Pancreas (tissue), 10 donors: Measurements from ENCODE around the gene ATP9A. TPM values are rescaled to one million over a fixed set of nuclear protein-coding genes. Genes with fewer than 3 reads are reported as not detected.

Experiments
- ATAC-seq, 4 donors: fragments of 200-7000 bp; cut with Tn5 transposase; one replicate each; pipeline versions ENCODE4 v1.8.0 to v1.9.1; 2020; ENCODE audit warnings: mild to moderate bottlenecking in 4 of 4, moderate library complexity in 4 of 4
- DNase-seq, 6 donors: peaks; one replicate each; pipeline ENCODE4 v3.0.0-alpha.2; 2020
- FAIRE-seq: peaks from 2 replicates; lab custom pipeline; 2012; peaks lifted over from hg19 to GRCh38; lab: Jason Lieb, UNC
- H3K27ac ChIP-seq, 4 donors: fragments of 200-600 bp; sonication (generic); 1 replicate in 3 of 4; 2 replicates in 1 of 4; pipeline versions ENCODE4 v1.5.0 to v1.8.0; 2020
- H3K27me3 ChIP-seq, 4 donors: fragments of 200-600 bp; one replicate each; pipeline ENCODE4 v1.8.0; 2021
- H3K36me3 ChIP-seq, 3 donors: fragments of 200-600 bp; sonication (generic) in 1 of 3; one replicate each; pipeline versions ENCODE4 v1.5.0 to v1.8.0; 2020 to 2021
- H3K4me1 ChIP-seq, 3 donors: fragments of 200-600 bp; one replicate each; pipeline ENCODE4 v1.8.0; 2021
- H3K4me3 ChIP-seq, 4 donors: fragments of 200-600 bp; sonication (generic) in 2 of 4; one replicate each; pipeline versions ENCODE4 v1.5.0 to v1.8.0; 2020 to 2021
- H3K9me3 ChIP-seq, 4 donors: fragments of 200-600 bp; one replicate each; pipeline ENCODE4 v1.8.0; 2021
- WGBS, 2 donors: extraction: QIAGEN DNeasy Blood & Tissue Kit; methylation state at CpG; one replicate each; pipeline ENCODE4 v1.1.7; 2013; 5-methylcytosine and 5-hydroxymethylcytosine counted together
- intact Hi-C, 3 donors: fragments of 100-400 bp; cut with DNase I; formaldehyde crosslinking; loops; one replicate each; pipeline versions ENCODE4 v1.11.1 to v1.14.2; 2022
- polyA plus RNA-seq, 2 donors: library from polyadenylated mRNA; stranded (reverse); fragments of 200-250 nt; gene quantifications; one replicate each; pipeline ENCODE4 v1.2.3, GENCODE V29; 2013
- total RNA-seq, 6 donors: library from RNA; stranded (reverse); fragmentation: NEBNext Ultra II Directional in 4 of 6; extraction: Animal tissue kit (Norgen Biotek cat#: 25700) in 4 of 6; gene quantifications; one replicate each; pipeline versions ENCODE4 v1.2.1 to v1.2.4, GENCODE V29; 2021 to 2023
- TF ChIP-seq, protein P1 (sequence below), 4 donors: fragments of 200-600 bp; sonication (generic) in 3 of 4; IDR thresholded peaks; one replicate each; pipeline versions ENCODE4 v1.5.0 to v1.8.0; 2021; ENCODE audit warnings: antibody characterized with exemption in 4 of 4
- donor health status: healthy with polysubstance abuse.
- donor health status: DM: no; HTN: no; CAD: no; lungs with moderate emphysema.
- donor health status: DM: no; HTN: no; CAD: no.
- donor health status: control.
- donor health status: control.
- donor health status: Bipolar disorder and iron deficiency.
- donor health status: DM: yes; HTN: yes; CAD: no.
- donor health status: DM: no; HTN: no; CAD: no.
- donor health status: DM: no; HTN: no; CAD: no.
- donor health status: DM: yes; HTN: yes; CAD: no.

Gene ATP9A
- total and polyA plus RNA-seq, 8 donors: 5.8 to 41.0 (median 20.0) TPM

DNA sequence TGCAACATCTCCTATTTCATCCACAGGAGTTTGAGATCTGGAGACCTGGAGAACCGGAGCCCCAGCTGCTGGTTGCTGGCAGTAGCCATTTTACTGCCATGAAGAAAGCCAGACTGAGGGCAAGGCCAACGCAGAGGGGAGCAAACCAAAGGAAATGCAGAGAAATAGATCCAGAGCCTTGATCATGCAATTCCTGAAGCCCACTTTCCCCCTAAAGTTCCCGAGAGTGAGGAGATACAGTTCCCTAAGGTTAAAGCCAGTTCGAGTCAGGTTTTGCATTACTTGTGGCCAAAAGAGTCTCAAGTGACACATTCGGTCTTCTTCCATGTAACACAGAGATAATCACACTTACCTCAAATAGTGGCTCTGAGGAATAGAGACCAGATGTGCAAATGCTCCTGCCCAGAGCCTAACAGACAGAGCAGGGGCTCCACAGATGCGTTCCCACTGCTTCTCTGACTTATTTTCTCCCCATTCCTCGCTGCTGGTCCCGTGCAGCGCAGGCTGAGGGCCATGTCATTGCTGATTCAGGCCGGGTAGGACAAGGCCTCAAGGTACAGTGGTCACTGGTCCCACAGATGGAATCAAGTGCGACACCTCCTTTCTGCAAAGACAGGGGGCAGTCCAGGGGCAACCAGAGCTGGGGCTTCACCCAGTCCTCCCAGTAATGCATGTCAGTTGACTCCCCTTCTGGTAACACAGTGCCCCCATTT lies 190.6 kb downstream of the ATP9A start:
- Histone ChIP-seq H3K27me3 (no peaks in the 10 kb centered on the region), H3K4me1 (no peaks in the 10 kb centered on the region), H3K36me3 (no peaks in the 10 kb centered on the region), H3K4me3 (no peak overlapping the region), H3K27ac (no peak overlapping the region), H3K9me3 (no peaks in the 10 kb centered on the region)
- TF ChIP-seq, protein P1, sequence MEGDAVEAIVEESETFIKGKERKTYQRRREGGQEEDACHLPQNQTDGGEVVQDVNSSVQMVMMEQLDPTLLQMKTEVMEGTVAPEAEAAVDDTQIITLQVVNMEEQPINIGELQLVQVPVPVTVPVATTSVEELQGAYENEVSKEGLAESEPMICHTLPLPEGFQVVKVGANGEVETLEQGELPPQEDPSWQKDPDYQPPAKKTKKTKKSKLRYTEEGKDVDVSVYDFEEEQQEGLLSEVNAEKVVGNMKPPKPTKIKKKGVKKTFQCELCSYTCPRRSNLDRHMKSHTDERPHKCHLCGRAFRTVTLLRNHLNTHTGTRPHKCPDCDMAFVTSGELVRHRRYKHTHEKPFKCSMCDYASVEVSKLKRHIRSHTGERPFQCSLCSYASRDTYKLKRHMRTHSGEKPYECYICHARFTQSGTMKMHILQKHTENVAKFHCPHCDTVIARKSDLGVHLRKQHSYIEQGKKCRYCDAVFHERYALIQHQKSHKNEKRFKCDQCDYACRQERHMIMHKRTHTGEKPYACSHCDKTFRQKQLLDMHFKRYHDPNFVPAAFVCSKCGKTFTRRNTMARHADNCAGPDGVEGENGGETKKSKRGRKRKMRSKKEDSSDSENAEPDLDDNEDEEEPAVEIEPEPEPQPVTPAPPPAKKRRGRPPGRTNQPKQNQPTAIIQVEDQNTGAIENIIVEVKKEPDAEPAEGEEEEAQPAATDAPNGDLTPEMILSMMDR (IDR thresholded peaks at IDR 0.05): no peak
- ATAC-seq: no peak
- intact Hi-C loops: no loop called here
- DNase-seq: no peak
- 86 to 92% methylated on average over 11 of the region's 11 CpGs for WGBS, 2 donors
- no peak for FAIRE-seq

DNA sequence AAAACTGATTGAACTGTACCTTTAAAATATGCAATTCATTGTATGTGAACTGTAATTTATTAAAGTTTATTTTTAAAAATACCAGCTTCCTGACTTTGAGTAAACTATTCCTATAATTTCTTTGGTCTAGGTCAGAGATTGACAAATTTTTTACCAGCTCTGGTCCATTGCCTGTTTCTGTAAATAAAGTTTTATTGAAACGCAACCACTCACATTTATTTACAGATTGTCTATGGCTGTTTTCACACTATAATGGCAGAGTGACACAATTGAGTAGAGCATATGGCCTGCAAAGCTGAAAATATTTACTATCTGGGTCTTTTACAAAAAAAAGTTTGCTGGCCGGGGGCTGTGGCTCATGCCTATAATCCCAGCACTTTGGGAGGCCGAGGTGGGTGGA lies 192.7 kb downstream of the ATP9A start:
- FAIRE-seq (no peak), DNase-seq (no peak), ATAC-seq (no peak)
- TF ChIP-seq, protein P1 (IDR thresholded peaks at IDR 0.05): no peak
- Histone ChIP-seq H3K27ac (no peak overlapping the region), H3K4me3 (no peak overlapping the region), H3K9me3 (no peaks in the 10 kb centered on the region), H3K27me3 (no peaks in the 10 kb centered on the region), H3K4me1 (no peaks in the 10 kb centered on the region), H3K36me3 (no peaks in the 10 kb centered on the region)
- 77 to 86% methylated on average over 3 of the region's 3 CpGs for WGBS, 2 donors
- intact Hi-C loops: no loop called here

DNA sequence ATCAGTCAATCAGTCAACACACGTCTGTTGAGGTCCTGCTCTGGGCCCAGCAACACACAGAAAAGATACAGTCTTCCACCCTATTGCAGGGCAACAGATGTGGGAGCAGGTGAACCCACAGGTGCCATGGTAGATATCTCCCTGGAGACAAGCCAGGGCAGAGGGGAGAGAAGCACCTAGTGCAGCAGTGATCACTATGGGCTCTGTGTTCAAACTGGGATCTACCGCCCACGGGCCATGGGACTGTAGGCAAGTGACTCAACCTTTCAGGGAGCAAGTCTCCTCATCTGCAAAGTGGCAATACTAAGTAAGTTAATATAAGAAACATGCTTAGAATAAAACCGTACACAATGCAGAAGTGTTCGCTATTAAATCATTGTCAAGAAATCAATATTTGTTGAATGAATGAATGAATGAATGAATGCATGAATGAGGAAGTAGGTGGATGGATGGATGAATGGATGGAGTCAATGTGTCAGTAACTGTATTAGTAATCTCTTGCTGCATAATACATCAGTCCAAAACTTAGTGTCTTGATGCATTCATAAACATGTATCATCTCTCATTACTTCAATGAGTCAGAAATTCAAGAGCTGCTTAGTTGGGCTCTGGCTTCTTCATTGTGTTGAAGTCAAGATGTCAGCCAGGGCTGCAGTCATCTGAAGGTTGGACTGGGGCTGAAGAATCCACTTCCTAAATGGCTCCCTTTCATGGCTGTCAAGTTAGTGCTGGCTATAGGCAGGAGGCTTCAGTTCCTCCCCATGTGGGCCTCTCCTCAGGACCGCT lies 193.7 kb downstream of the ATP9A start:
- Histone ChIP-seq H3K36me3 (no peaks in the 10 kb centered on the region), H3K27me3 (no peaks in the 10 kb centered on the region), H3K27ac (no peak overlapping the region), H3K4me3 (no peak overlapping the region), H3K9me3 (no peaks in the 10 kb centered on the region), H3K4me1 (no peaks in the 10 kb centered on the region)
- DNase-seq: no peak
- WGBS, 2 donors: 92 to 95% methylated on average over 6 of the region's 6 CpGs
- no peak for FAIRE-seq
- TF ChIP-seq, protein P1 (IDR thresholded peaks at IDR 0.05): no peak
- intact Hi-C loops: no loop called here
- no peak for ATAC-seq

DNA sequence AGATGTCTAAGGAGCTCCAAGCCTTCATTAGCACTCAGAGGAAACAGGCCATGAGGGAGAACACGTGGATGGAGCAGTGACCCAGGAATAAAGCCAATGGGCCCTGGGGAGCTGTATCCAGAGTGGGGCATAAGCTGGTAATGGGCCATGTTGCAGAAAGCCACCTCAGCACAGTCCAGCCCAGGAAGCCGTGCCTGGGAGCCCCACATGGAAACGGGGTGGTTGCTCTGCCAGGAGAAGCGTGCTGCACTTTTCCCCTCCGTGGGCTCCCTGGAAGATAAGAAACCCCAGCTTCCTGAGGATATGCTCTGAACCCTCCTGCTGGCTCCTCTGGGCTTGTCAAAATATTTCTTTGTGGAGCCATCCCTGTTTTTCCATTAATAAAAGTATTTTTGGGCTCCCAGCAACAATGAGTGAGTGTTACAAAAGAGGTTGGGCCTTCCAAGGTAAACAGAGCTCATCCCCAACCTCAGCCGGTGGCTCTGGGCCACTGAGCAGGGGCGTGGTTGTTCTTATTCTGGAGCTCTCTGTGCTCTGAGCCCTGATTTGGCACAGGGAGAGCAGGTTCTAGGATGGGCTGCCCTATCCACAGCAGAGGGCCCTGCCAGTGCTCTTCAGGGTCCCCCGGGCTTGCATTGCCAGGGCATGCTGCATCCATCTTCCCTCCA lies 194.5 kb downstream of the ATP9A start:
- H3K27me3 ChIP-seq: peaks cover 0 to 6% (median 0%) of the 10 kb centered on the region in 4 donors
- intact Hi-C loops: no loop called here
- no peaks in the 10 kb centered on the region for H3K4me1 ChIP-seq
- ATAC-seq: no peak
- no peak overlapping the region for H3K4me3 ChIP-seq
- H3K9me3 ChIP-seq: no peaks in the 10 kb centered on the region
- H3K27ac ChIP-seq: no peak overlapping the region
- no peak for FAIRE-seq
- no peaks in the 10 kb centered on the region for H3K36me3 ChIP-seq
- 74 to 82% methylated on average over 8 of the region's 8 CpGs for WGBS, 2 donors
- TF ChIP-seq, protein P1 (IDR thresholded peaks at IDR 0.05): no peak
- no peak for DNase-seq
